Naive thymus-derived CD4-positive, alpha-beta T cell (primary cell): ENCODE data around the gene ADAMTS17. TPM values are rescaled to one million over a fixed set of nuclear protein-coding genes. Genes with fewer than 3 reads are reported as not detected.

Experiments used
- ATAC-seq: fragments of 150-1000 bp; cut with Tn5 transposase; 2 replicates; pipeline ENCODE4 v1.10.0; 2021; ENCODE audit warnings: mild to moderate bottlenecking, moderate library complexity
- CTCF ChIA-PET: fragments of 350-600 bp; sonication (Branson Sonifier 250); formaldehyde crosslinking; loops from one replicate; lab custom pipeline; 2021; ENCODE audit warnings: antibody characterized with exemption; lab: Charles Lee
- POLR2A ChIA-PET: fragments of 350-600 bp; sonication (Branson Sonifier 250); formaldehyde crosslinking; loops from one replicate; lab custom pipeline; 2021; ENCODE audit warnings: antibody characterized with exemption, inconsistent platforms; lab: Charles Lee
- DNase-seq, 9 donors: peaks; one replicate each; pipeline versions ENCODE4 v3.0.0 to v3.0.0-alpha.2; 2020 to 2022; ENCODE audit warnings: mixed read lengths in 1 of 9
- H3K27ac ChIP-seq: one replicate; pipeline ENCODE4 v1.7.0; 2013; ENCODE audit warnings: mild to moderate bottlenecking, low read depth, low read length, moderate library complexity
- H3K27me3 ChIP-seq, 2 donors: one replicate each; pipeline ENCODE4 v1.7.0; 2013; ENCODE audit warnings: low read length in 2 of 2, mild to moderate bottlenecking in 2 of 2, moderate library complexity in 2 of 2; ENCODE audit not compliant: control insufficient read depth in 2 of 2, insufficient read depth in 2 of 2
- H3K36me3 ChIP-seq, 3 experiments: 1 replicate in 2 of 3; 2 replicates in 1 of 3; pipeline ENCODE4 v1.7.0; 2013; ENCODE audit warnings: low read length in 3 of 3, mild to moderate bottlenecking in 3 of 3, moderate library complexity in 1 of 3; ENCODE audit not compliant: insufficient read depth in 3 of 3, control insufficient read depth in 2 of 3
- H3K4me1 ChIP-seq, 2 donors: one replicate each; pipeline ENCODE4 v1.7.0; 2013; ENCODE audit warnings: low read length in 2 of 2, mild to moderate bottlenecking in 2 of 2, moderate library complexity in 1 of 2; ENCODE audit not compliant: control insufficient read depth in 2 of 2, insufficient read depth in 2 of 2
- H3K4me3 ChIP-seq: 2 replicates; pipeline ENCODE4 v1.7.0; 2013; ENCODE audit warnings: mild to moderate bottlenecking, low read length
- H3K9me3 ChIP-seq, 3 experiments: 1 replicate in 2 of 3; 2 replicates in 1 of 3; pipeline ENCODE4 v1.7.0; 2013; ENCODE audit warnings: low read length in 3 of 3; ENCODE audit not compliant: control insufficient read depth in 2 of 3
- H3K27ac Mint-ChIP-seq, 9 donors: one replicate each; pipeline ENCODE4 v1.8.0; 2020 to 2022; ENCODE audit warnings: mixed read lengths in 9 of 9, mild to moderate bottlenecking in 8 of 9, moderate library complexity in 5 of 9, inconsistent platforms in 2 of 9
- H3K27me3 Mint-ChIP-seq, 5 donors: one replicate each; pipeline ENCODE4 v1.8.0; 2021 to 2022; ENCODE audit warnings: mixed read lengths in 5 of 5, mild to moderate bottlenecking in 1 of 5
- H3K36me3 Mint-ChIP-seq, 5 donors: one replicate each; pipeline ENCODE4 v1.8.0; 2020 to 2022; ENCODE audit warnings: mixed read lengths in 5 of 5, mild to moderate bottlenecking in 3 of 5, inconsistent platforms in 1 of 5
- H3K4me1 Mint-ChIP-seq, 7 donors: one replicate each; pipeline ENCODE4 v1.8.0; 2020 to 2022; ENCODE audit warnings: mixed read lengths in 7 of 7, mild to moderate bottlenecking in 3 of 7, inconsistent platforms in 1 of 7
- H3K4me3 Mint-ChIP-seq, 10 donors: one replicate each; pipeline ENCODE4 v1.8.0; 2020 to 2022; ENCODE audit warnings: mild to moderate bottlenecking in 10 of 10, mixed read lengths in 10 of 10, moderate library complexity in 6 of 10, inconsistent platforms in 2 of 10
- H3K9me3 Mint-ChIP-seq, 11 donors: one replicate each; pipeline ENCODE4 v1.8.0; 2020 to 2022; ENCODE audit warnings: mixed read lengths in 11 of 11, mild to moderate bottlenecking in 4 of 11, inconsistent platforms in 1 of 11, moderate library complexity in 1 of 11
- intact Hi-C, 2 donors: fragments of 100-400 bp; cut with micrococcal nuclease; formaldehyde crosslinking; loops; one replicate each; pipeline ENCODE4 v1.15.1; 2023
- polyA plus RNA-seq, 2 donors: library from polyadenylated mRNA; unstranded; fragments of 300-500 nt; fragmentation: Illumina TruSeq; gene quantifications; one replicate each; pipeline ENCODE4 v1.2.3, GENCODE V29; 2021
- total RNA-seq, 6 experiments: library from RNA in 5 of 6; stranded (reverse) in 5 of 6; gene quantifications; 1 replicate in 5 of 6; 2 replicates in 1 of 6; pipeline ENCODE4 v1.2.3 and lab custom pipeline; 2021 to 2026

Gene ADAMTS17
- total and polyA plus RNA-seq, 7 experiments from 2014 or later: 1.5 to 13.5 (median 3.2) TPM

DNA sequence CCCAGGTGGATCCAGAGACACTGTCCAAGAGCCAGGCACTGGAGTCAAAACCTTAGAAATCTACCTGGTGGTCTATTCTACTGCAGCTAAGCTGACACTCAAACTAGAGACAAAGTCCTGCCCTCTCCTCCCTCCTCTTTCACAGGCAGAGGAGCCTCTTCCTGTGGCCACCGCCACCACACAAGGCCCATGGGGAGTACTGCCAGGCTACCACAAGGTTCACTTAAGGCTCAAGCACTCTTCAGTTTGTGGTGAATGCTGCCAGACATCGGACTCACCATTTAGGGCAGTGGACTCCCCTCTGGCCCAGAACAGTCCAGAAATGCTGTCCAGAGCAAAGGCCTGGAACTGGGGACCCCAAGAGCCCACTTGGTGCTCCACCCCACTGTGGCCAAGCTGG is 160.9 kb downstream of the ADAMTS17 start:
- Histone ChIP-seq H3K36me3 (no peaks in the 10 kb centered on the region), H3K27me3 (no peaks in the 10 kb centered on the region), H3K9me3 (no peaks in the 10 kb centered on the region), H3K4me3 (no peak overlapping the region), H3K27ac (no peak overlapping the region), H3K4me1 (no peaks in the 10 kb centered on the region)
- DNase-seq: no peak
- no peak overlapping the region for H3K27ac Mint-ChIP-seq
- CTCF ChIA-PET: no interaction called here
- no peaks in the 10 kb centered on the region for H3K4me1 Mint-ChIP-seq
- H3K4me3 Mint-ChIP-seq: no peak overlapping the region
- intact Hi-C loops: no loop called here
- no peak for ATAC-seq
- H3K36me3 Mint-ChIP-seq: peaks cover 0 to 36% (median 23%) of the 10 kb centered on the region in 5 donors
- H3K9me3 Mint-ChIP-seq: peaks cover 1 to 40% (median 9%) of the 10 kb centered on the region in 11 donors
- H3K27me3 Mint-ChIP-seq: peaks cover 0 to 6% (median 0%) of the 10 kb centered on the region in 5 donors
- POLR2A ChIA-PET: no interaction called here

DNA sequence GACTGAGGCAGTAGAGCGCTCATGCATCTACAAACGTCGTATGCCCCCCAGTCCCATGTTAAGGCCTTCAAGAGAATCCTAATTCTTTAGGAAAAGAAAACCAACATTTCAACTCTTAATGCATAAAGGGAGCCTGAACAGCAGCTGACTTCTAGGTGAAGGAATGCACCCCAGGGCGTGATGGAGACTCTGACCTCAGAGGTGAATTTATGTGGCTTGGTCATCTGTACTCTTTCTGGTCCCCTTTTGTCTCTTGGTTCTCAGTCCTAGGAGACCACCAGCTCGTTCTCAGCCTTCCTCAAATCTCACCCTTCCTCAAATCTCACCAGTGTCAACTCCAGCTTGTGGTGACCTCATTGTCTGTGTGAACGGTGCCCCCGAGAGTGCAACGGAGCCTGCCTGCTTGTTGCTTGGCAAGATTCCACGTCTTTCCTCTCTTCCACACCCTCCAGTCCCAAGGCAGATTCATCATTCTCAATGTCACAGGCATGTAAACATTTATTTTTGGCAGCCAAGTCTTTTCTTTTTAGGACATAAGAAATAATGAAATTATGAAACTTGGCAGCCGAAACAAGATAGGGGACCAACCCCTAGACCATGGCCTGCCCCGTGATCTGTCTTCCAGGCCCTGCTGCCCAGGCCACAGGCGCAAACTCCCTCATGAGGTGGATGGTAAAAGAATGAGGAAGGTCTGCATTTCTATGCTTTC is 166.2 kb downstream of the ADAMTS17 start:
- peaks cover 4 to 32% (median 18%) of the 10 kb centered on the region in 5 donors for H3K36me3 Mint-ChIP-seq
- H3K4me3 Mint-ChIP-seq: no peak overlapping the region
- no peak overlapping the region for H3K27ac ChIP-seq
- CTCF ChIA-PET: no interaction called here
- no peaks in the 10 kb centered on the region for H3K4me1 ChIP-seq
- no peak overlapping the region for H3K4me3 ChIP-seq
- no peaks in the 10 kb centered on the region for H3K36me3 ChIP-seq
- H3K9me3 ChIP-seq: peaks cover 0 to 23% (median 16%) of the 10 kb centered on the region in 3 experiments
- H3K9me3 Mint-ChIP-seq: peaks cover 4 to 36% (median 11%) of the 10 kb centered on the region in 11 donors
- no peak for ATAC-seq
- H3K27ac Mint-ChIP-seq: no peak overlapping the region
- DNase-seq: no peak
- POLR2A ChIA-PET: no interaction called here
- peaks cover 0 to 1% (median 0%) of the 10 kb centered on the region in 7 donors for H3K4me1 Mint-ChIP-seq
- no peaks in the 10 kb centered on the region for H3K27me3 ChIP-seq
- intact Hi-C loops: no loop called here
- H3K27me3 Mint-ChIP-seq: peaks cover 0 to 6% (median 0%) of the 10 kb centered on the region in 5 donors

DNA sequence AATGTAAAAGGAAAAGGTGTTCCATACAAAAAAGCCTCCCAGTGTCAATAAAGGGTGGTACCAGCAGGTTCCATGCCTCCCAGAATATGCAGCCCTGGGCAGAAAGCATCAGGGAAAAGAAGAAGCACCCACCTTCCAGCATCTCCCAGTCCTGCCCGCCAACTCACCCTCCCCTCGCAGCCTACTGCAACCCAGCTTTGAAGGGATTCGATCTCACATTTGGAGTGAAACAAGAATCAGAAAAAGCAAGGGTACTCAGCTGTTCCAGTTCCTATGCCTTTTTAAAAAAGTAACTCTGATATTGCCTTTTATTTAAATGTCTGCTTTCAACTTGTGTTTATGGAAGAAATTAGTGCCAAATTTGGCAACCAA is 166.9 kb downstream of the ADAMTS17 start:
- no peak overlapping the region for H3K27ac Mint-ChIP-seq
- Histone ChIP-seq H3K4me3 (no peak overlapping the region), H3K9me3 (peaks cover 0 to 23% (median 16%) of the 10 kb centered on the region in 3 experiments), H3K36me3 (no peaks in the 10 kb centered on the region), H3K27ac (no peak overlapping the region), H3K27me3 (no peaks in the 10 kb centered on the region), H3K4me1 (no peaks in the 10 kb centered on the region)
- POLR2A ChIA-PET: no interaction called here
- H3K36me3 Mint-ChIP-seq: peaks cover 5 to 32% (median 15%) of the 10 kb centered on the region in 5 donors
- peaks cover 0 to 7% (median 0%) of the 10 kb centered on the region in 7 donors for H3K4me1 Mint-ChIP-seq
- H3K27me3 Mint-ChIP-seq: peaks cover 0 to 5% (median 0%) of the 10 kb centered on the region in 5 donors
- CTCF ChIA-PET: no interaction called here
- ATAC-seq (no peak), DNase-seq (no peak)
- intact Hi-C loops: no loop called here
- H3K4me3 Mint-ChIP-seq: no peak overlapping the region
- peaks cover 4 to 32% (median 11%) of the 10 kb centered on the region in 11 donors for H3K9me3 Mint-ChIP-seq

DNA sequence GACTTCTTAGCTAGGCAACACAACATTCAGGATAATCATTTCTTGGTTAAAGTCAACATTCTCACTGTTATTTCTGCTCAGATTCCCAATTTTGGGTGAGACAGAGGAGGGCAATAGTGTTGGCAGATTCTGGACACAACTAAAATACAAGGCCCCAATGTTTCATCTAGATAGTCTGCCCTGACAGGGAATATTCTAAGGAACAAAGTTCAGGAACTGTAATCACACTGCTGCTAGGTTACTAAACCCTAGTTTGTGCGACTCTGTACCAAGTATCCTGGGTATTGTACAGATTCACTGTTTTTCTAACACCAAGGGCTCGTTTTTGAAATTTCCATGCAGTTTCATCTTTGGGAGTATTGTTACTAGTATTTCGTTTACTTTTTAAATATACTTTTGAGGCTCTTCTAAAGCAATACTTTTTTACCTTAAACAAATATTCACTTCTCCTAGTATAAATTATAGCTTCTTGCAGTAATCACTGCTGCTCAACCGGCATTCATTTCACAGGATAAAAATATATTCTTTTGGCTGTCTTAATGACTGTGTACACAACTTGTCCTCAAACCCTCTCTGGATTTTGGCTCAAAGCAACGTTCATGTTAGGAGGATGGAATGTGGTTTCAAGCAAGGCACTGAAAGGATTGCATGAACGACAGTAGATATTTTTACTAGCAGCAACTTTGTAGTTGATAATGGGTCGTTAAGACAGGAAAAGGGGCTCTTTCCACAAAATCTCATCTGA is 167.4 kb downstream of the ADAMTS17 start:
- Histone ChIP-seq H3K4me3 (no peak overlapping the region), H3K27me3 (no peaks in the 10 kb centered on the region), H3K9me3 (peaks cover 0 to 23% (median 16%) of the 10 kb centered on the region in 3 experiments), H3K4me1 (no peaks in the 10 kb centered on the region), H3K36me3 (no peaks in the 10 kb centered on the region), H3K27ac (no peak overlapping the region)
- CTCF ChIA-PET: no interaction called here
- H3K9me3 Mint-ChIP-seq: peaks cover 3 to 26% (median 11%) of the 10 kb centered on the region in 11 donors
- no peak for DNase-seq
- intact Hi-C loops: no loop called here
- no peak overlapping the region for H3K27ac Mint-ChIP-seq
- H3K27me3 Mint-ChIP-seq: peaks cover 0 to 3% (median 0%) of the 10 kb centered on the region in 5 donors
- peaks cover 5 to 30% (median 14%) of the 10 kb centered on the region in 5 donors for H3K36me3 Mint-ChIP-seq
- H3K4me1 Mint-ChIP-seq: peaks cover 0 to 10% (median 0%) of the 10 kb centered on the region in 7 donors
- ATAC-seq: no peak
- POLR2A ChIA-PET: no interaction called here
- H3K4me3 Mint-ChIP-seq: no peak overlapping the region

DNA sequence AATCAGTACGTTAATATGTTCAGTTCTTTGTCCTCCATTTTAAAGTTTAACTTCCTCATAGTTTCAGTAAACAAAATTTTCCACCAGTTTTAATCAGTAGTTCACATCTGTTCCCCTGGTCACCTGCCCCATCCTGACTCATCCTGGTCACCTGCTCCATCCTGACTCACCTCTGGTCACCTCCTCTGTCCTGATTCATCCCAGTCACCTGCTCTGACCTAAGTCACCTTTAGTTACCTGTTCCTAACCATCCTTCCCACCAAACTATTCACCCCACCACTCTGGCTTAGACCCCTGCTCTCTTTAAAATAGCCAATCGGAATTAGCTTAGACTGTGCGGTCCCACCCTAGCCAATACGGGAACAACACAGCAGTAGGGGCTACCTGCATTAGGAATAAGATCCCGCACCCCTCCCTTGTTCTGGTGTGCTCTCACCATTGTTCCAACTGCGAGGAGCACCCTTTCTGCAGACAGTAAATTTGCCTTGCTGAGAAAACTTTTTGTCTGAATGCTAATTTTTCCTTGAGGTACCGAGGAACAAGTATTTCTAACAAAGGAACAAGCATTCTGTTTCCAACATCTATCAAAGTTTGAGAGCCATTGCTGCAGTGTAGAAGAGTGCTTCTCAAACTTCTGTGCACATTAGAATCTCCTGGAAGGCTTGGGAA is 169.3 kb downstream of the ADAMTS17 start:
- no peak overlapping the region for H3K4me3 ChIP-seq
- Mint-ChIP-seq H3K4me3 (no peak overlapping the region), H3K27ac (no peak overlapping the region), H3K27me3 (peaks cover 0 to 2% (median 0%) of the 10 kb centered on the region in 5 donors), H3K9me3 (peaks cover 0 to 22% (median 8%) of the 10 kb centered on the region in 11 donors), H3K4me1 (peaks cover 0 to 10% (median 0%) of the 10 kb centered on the region in 7 donors), H3K36me3 (peaks cover 5 to 28% (median 25%) of the 10 kb centered on the region in 5 donors)
- DNase-seq (no peak), ATAC-seq (no peak)
- H3K36me3 ChIP-seq: no peaks in the 10 kb centered on the region
- POLR2A ChIA-PET: no interaction called here
- H3K4me1 ChIP-seq: no peaks in the 10 kb centered on the region
- H3K9me3 ChIP-seq: peaks cover 0 to 23% (median 16%) of the 10 kb centered on the region in 3 experiments
- intact Hi-C loops: no loop called here
- CTCF ChIA-PET: interaction anchor here (0.5 kb wide), 1 partner anchor 647 kb away, joined by 3 read pairs; no protein-coding TSS in a partner anchor
- no peaks in the 10 kb centered on the region for H3K27me3 ChIP-seq
- no peak overlapping the region for H3K27ac ChIP-seq

DNA sequence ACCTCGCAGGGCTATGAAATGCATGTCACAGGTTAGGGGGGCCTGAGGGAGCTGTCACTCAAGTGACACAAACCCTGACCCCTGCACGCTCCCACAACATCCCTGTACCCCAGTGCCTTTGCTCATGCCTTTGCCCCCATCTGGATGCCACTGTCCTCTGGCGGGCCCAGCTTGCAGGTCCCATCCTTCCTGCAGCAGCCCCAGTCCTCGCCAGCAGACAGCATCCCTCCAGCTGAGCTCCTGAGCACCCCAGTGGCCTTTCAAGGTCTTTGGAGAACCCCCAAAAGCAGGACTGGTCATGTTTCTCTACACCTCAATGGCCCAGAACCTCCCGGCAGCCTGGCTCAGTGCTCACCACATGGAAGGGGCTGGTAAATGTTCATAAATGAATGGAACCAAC is 170.4 kb downstream of the ADAMTS17 start:
- intact Hi-C loops: no loop called here
- ChIA-PET CTCF (no interaction called here), POLR2A (no interaction called here)
- Mint-ChIP-seq H3K4me1 (peaks cover 0 to 10% (median 0%) of the 10 kb centered on the region in 7 donors), H3K27me3 (peaks cover 0 to 3% (median 0%) of the 10 kb centered on the region in 5 donors), H3K9me3 (peaks cover 0 to 14% (median 6%) of the 10 kb centered on the region in 11 donors), H3K27ac (no peak overlapping the region), H3K36me3 (peaks cover 5 to 28% (median 18%) of the 10 kb centered on the region in 5 donors), H3K4me3 (no peak overlapping the region)
- H3K9me3 ChIP-seq: peaks cover 0 to 23% (median 16%) of the 10 kb centered on the region in 3 experiments
- ATAC-seq (no peak), DNase-seq (no peak)
- H3K4me3 ChIP-seq: no peak overlapping the region
- no peaks in the 10 kb centered on the region for H3K36me3 ChIP-seq
- no peaks in the 10 kb centered on the region for H3K27me3 ChIP-seq
- no peaks in the 10 kb centered on the region for H3K4me1 ChIP-seq
- H3K27ac ChIP-seq: no peak overlapping the region
